VCaP (cell line): ENCODE data around the gene SCAF11.
"Not testable (repeated sequence)": the region's sequence is repeated elsewhere in the genome, so short reads cannot be mapped to it uniquely, and the experiment has no call there.

Experiments
- H3K27ac ChIP-seq: fragments of 450-650 bp; 2 replicates; pipeline ENCODE4 v1.5.1; 2017
- TF ChIP-seq, protein P1 (sequence below): fragments of 450-650 bp; conservative IDR thresholded peaks from 2 replicates; pipeline ENCODE4 v1.5.1; 2017; ENCODE audit warnings: mild to moderate bottlenecking, moderate library complexity

SCAF11 gene

DNA sequence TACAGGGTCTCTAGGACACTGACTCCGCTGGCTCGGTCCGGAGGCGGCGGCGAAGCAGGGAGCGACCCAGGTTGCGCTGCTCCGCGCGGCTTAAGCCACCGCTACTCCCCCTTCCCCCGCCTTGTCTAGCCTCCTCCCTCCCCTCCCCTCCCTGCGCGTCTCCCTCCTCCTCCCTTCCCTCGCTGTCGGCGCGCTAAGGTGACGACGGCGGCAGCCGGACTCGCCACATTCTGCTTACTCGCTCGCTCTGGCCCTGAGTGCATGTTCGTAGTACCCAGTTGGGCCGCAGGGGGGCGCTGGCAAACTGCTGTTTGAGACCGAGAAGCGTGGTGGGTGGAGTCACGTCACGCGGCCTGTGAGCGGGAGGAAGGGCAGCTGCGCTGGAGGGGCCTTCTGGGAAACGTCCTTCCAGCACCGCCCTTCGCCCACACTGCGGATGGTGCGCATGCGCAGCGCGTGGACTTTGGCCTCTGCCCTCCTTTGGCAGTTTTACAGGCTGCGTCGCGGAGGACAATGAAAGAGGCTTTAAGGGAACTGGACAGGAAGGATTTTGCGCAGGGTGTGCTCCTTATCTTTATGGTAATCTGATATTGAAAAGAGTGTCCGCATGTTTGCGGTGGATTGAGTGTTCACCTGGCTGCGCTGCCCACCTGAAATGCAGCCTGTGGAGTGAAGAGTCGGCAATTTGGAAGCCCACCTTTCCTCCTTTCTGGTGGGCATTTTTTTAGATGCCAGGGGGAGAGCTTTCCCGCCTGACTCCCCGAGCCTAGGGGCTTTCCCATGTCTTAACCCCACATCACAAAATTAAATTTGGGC, at the start of gene SCAF11:
Gene SCAF11 (minus strand): TSS at position 107 of the 816 bp plus-strand sequence. CDS start 26,407 bp downstream, outside the sequence.
- H3K27ac ChIP-seq: peak within 1 kb of the TSS; percentile 99
- TF ChIP-seq, protein P1, sequence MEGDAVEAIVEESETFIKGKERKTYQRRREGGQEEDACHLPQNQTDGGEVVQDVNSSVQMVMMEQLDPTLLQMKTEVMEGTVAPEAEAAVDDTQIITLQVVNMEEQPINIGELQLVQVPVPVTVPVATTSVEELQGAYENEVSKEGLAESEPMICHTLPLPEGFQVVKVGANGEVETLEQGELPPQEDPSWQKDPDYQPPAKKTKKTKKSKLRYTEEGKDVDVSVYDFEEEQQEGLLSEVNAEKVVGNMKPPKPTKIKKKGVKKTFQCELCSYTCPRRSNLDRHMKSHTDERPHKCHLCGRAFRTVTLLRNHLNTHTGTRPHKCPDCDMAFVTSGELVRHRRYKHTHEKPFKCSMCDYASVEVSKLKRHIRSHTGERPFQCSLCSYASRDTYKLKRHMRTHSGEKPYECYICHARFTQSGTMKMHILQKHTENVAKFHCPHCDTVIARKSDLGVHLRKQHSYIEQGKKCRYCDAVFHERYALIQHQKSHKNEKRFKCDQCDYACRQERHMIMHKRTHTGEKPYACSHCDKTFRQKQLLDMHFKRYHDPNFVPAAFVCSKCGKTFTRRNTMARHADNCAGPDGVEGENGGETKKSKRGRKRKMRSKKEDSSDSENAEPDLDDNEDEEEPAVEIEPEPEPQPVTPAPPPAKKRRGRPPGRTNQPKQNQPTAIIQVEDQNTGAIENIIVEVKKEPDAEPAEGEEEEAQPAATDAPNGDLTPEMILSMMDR: peak; percentile 99

DNA sequence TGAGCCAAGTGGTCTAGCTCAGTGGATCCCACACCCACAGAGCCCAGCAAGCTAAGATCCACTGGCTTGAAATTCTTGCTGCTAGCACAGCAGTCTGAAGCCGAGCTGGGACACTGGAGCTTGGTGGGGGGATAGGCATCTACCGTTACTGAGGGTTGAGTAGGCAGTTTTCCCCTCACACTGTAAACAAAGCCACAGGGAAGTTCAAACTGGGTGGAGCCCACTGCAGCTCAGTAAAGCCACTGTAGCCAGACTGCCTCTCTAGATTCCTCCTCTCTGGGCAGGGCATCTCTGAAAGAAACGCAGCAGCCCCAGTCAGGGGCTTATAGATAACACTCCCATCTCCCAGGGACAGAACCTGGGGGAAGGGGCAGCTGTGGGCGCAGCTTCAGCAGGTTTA, 46.7 kb upstream of the SCAF11 start:
- not testable (repeated sequence) for H3K27ac ChIP-seq

DNA sequence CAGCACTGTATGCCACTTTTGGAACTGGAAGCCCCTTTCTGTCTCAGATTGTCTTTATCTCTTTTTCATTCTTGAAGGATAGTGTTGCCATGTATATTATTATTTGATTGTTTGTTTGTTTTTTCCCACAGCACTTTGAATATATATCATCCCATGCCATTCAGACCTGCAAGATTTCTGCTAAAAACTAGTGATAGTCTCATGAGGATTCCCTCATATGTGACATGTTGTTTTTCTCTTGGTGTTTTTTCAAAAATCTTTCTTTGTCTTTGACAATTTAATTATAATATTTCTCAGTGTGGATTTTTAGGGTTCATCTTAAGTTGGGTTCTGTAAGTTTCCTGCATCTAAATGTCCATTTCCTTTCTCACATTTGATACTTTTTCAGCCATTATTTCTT, 36.8 kb upstream of the SCAF11 start:
- TF ChIP-seq, protein P1: no peak
- no peak overlapping the region for H3K27ac ChIP-seq

GRCh38 chr12:46024099-46024498, 33.7 kb upstream of the SCAF11 start:
- TF ChIP-seq, protein P1: no peak
- no peak overlapping the region for H3K27ac ChIP-seq

GRCh38 chr12:46020768-46021167, 30.4 kb upstream of the SCAF11 start:
- H3K27ac ChIP-seq: no peak overlapping the region
- TF ChIP-seq, protein P1: no peak

GRCh38 chr12:46018712-46019111, 28.3 kb upstream of the SCAF11 start:
- not testable (repeated sequence) for H3K27ac ChIP-seq

GRCh38 chr12:46017866-46018375, 27.5 kb upstream of the SCAF11 start:
- H3K27ac ChIP-seq: not testable (repeated sequence)

- TF ChIP-seq, protein P1: no peak
- no peak overlapping the region for H3K27ac ChIP-seq
These were observed 15.4 kb upstream of the SCAF11 start for GRCh38 chr12:46005823-46006222.

- no peak overlapping the region for H3K27ac ChIP-seq
- TF ChIP-seq, protein P1: peak; percentile 72
These were observed 14.9 kb upstream of the SCAF11 start for GRCh38 chr12:46005151-46005797.
